Mucosa of stomach (tissue), 1 donor: ENCODE measurements around the gene RBBP7.

Source experiments
- H3K27me3 ChIP-seq: one replicate; pipeline ENCODE4 v1.7.0; 2013; ENCODE audit warnings: mild to moderate bottlenecking, low read length; ENCODE audit not compliant: control insufficient read depth, insufficient read depth
- H3K36me3 ChIP-seq: one replicate; pipeline ENCODE4 v1.7.0; 2013; ENCODE audit warnings: low read length; ENCODE audit not compliant: control insufficient read depth, insufficient read depth
- H3K4me1 ChIP-seq: one replicate; pipeline ENCODE4 v1.7.0; 2013; ENCODE audit warnings: mild to moderate bottlenecking, low read length; ENCODE audit not compliant: control insufficient read depth, insufficient read depth
- H3K4me3 ChIP-seq: one replicate; pipeline ENCODE4 v1.7.0; 2013; ENCODE audit warnings: low read length
- H3K9ac ChIP-seq: one replicate; pipeline ENCODE4 v1.7.0; 2013; ENCODE audit warnings: mild to moderate bottlenecking, low read length, moderate library complexity
- H3K9me3 ChIP-seq: one replicate; pipeline ENCODE4 v1.7.0; 2013; ENCODE audit warnings: mild to moderate bottlenecking, low read length, moderate library complexity; ENCODE audit not compliant: control insufficient read depth
- donor health status: Pancreatic carcinoma.

RBBP7 gene

GRCh38 chrX:16807976-16808542 lies 62.1 kb downstream of the RBBP7 start:
- no peaks in the 10 kb centered on the region for H3K9me3 ChIP-seq
- no peaks in the 10 kb centered on the region for H3K27me3 ChIP-seq
- H3K36me3 ChIP-seq = no peaks in the 10 kb centered on the region
- peak overlapping the region; percentile 34 for H3K9ac ChIP-seq
- peaks cover 6% of the 10 kb centered on the region for H3K4me1 ChIP-seq
- peak overlapping the region; percentile 2 for H3K4me3 ChIP-seq

GRCh38 chrX:16807548-16807947 lies 62.6 kb downstream of the RBBP7 start:
- H3K4me1 ChIP-seq = peaks cover 6% of the 10 kb centered on the region
- no peaks in the 10 kb centered on the region for H3K27me3 ChIP-seq
- no peaks in the 10 kb centered on the region for H3K36me3 ChIP-seq
- H3K9ac ChIP-seq = no peak overlapping the region
- H3K4me3 ChIP-seq = no peak overlapping the region
- no peaks in the 10 kb centered on the region for H3K9me3 ChIP-seq

- H3K4me3 ChIP-seq = no peak overlapping the region
- no peaks in the 10 kb centered on the region for H3K36me3 ChIP-seq
- H3K9me3 ChIP-seq = no peaks in the 10 kb centered on the region
- no peaks in the 10 kb centered on the region for H3K27me3 ChIP-seq
- H3K9ac ChIP-seq = no peak overlapping the region
- H3K4me1 ChIP-seq = peaks cover 6% of the 10 kb centered on the region
These were observed 65.2 kb downstream of the RBBP7 start for GRCh38 chrX:16804923-16805464.

GRCh38 chrX:16797841-16798240 lies 72.3 kb downstream of the RBBP7 start:
- Histone ChIP-seq H3K36me3 (no peaks in the 10 kb centered on the region), H3K4me3 (no peak overlapping the region), H3K4me1 (no peaks in the 10 kb centered on the region), H3K9me3 (no peaks in the 10 kb centered on the region), H3K27me3 (no peaks in the 10 kb centered on the region), H3K9ac (no peak overlapping the region)

GRCh38 chrX:16797358-16797757 lies 72.8 kb downstream of the RBBP7 start:
- no peaks in the 10 kb centered on the region for H3K27me3 ChIP-seq
- no peak overlapping the region for H3K9ac ChIP-seq
- no peak overlapping the region for H3K4me3 ChIP-seq
- H3K36me3 ChIP-seq = no peaks in the 10 kb centered on the region
- no peaks in the 10 kb centered on the region for H3K4me1 ChIP-seq
- no peaks in the 10 kb centered on the region for H3K9me3 ChIP-seq

- H3K36me3 ChIP-seq = no peaks in the 10 kb centered on the region
- H3K9me3 ChIP-seq = no peaks in the 10 kb centered on the region
- H3K4me1 ChIP-seq = no peaks in the 10 kb centered on the region
- no peak overlapping the region for H3K4me3 ChIP-seq
- H3K9ac ChIP-seq = no peak overlapping the region
- H3K27me3 ChIP-seq = no peaks in the 10 kb centered on the region
These were observed 73.9 kb downstream of the RBBP7 start for GRCh38 chrX:16796298-16796697.
